OCI-LY3 (cell line): ENCODE data around the gene LPXN.

Source experiments
- EZH2phosphoT487 ChIP-seq: fragments of 200-600 bp; shearing (Covaris generic); IDR thresholded peaks from 2 replicates; pipeline ENCODE4 v1.6.1; 2018; ENCODE audit warnings: antibody characterized with exemption, mixed run types, low read depth
- TF ChIP-seq, protein P1 (sequence below): fragments of 200-600, 300-600 bp; sonication (generic); IDR thresholded peaks from 2 replicates; pipeline ENCODE4 v1.5.1; 2014; ENCODE audit warnings: antibody characterized with exemption, low read length, low read depth

- TF ChIP-seq, protein P1, sequence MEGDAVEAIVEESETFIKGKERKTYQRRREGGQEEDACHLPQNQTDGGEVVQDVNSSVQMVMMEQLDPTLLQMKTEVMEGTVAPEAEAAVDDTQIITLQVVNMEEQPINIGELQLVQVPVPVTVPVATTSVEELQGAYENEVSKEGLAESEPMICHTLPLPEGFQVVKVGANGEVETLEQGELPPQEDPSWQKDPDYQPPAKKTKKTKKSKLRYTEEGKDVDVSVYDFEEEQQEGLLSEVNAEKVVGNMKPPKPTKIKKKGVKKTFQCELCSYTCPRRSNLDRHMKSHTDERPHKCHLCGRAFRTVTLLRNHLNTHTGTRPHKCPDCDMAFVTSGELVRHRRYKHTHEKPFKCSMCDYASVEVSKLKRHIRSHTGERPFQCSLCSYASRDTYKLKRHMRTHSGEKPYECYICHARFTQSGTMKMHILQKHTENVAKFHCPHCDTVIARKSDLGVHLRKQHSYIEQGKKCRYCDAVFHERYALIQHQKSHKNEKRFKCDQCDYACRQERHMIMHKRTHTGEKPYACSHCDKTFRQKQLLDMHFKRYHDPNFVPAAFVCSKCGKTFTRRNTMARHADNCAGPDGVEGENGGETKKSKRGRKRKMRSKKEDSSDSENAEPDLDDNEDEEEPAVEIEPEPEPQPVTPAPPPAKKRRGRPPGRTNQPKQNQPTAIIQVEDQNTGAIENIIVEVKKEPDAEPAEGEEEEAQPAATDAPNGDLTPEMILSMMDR = no peak
- no peak for TF ChIP-seq EZH2phosphoT487
These were observed 49.4 kb upstream of the LPXN start for GRCh38 chr11:58625086-58625485.
